ENCODE results near the gene AADAC. TPM values are rescaled to one million over a fixed set of nuclear protein-coding genes. Genes with fewer than 3 reads are reported as not detected.

Gene AADAC, protein sequence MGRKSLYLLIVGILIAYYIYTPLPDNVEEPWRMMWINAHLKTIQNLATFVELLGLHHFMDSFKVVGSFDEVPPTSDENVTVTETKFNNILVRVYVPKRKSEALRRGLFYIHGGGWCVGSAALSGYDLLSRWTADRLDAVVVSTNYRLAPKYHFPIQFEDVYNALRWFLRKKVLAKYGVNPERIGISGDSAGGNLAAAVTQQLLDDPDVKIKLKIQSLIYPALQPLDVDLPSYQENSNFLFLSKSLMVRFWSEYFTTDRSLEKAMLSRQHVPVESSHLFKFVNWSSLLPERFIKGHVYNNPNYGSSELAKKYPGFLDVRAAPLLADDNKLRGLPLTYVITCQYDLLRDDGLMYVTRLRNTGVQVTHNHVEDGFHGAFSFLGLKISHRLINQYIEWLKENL
- total RNA-seq: not detected in 2 replicates

DNA sequence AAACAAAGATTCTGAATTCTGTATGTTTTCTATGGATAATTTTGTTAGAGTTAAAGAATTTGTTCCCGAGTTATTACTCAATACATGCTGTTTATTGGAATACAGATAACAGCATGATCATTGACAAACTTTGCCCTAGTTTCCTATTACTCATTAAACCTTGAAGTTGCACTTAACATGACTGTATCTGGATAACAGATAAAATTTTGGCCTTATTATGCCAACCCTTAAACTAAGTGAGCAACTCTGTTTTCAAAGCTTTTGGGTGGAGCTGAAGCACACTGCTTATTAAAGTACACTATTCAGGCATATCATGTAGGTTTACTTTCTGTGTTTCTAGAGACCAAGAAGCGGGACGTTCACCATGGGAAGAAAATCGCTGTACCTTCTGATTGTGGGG, at the start of gene AADAC:
Gene AADAC, plus strand, starts transcription at position 318 of the 400 bp plus-strand sequence. Its CDS starts 47 bp downstream, at position 365.

DNA sequence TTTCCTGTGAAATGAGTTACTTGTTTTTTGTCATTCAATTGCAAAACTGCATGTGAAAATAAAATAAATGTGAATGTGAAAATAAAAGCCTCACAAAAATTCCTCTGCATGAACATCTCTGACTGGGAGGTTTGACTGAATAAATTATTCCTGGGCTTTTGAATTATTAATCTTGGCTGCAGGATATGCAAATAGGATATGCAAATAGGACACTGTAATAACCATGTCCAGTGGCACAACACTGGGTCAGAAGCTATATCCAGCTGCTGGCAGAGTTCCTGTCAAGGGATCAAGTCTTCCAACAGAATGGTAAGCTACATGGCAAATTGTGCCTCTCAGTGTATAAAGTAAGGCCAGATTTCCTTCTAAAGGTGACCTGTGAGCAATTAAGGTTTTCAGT, 59.5 kb downstream of the AADAC start, which contains the start of gene SUCNR1:
Gene SUCNR1, plus strand, starts transcription at position 246 of the 400 bp plus-strand sequence. CDS start 6,250 bp downstream, outside the sequence.

Other genes with a start within 250 kb of the AADAC start
- gene AADACL2, start 80.2 kb upstream of the AADAC start, total RNA-seq: not detected in 2 replicates
- gene SUCNR1, start 59.5 kb downstream of the AADAC start, total RNA-seq: 0.49 and 2.0 TPM in 2 replicates